ENCODE data around the gene OPCML.

OPCML gene

DNA sequence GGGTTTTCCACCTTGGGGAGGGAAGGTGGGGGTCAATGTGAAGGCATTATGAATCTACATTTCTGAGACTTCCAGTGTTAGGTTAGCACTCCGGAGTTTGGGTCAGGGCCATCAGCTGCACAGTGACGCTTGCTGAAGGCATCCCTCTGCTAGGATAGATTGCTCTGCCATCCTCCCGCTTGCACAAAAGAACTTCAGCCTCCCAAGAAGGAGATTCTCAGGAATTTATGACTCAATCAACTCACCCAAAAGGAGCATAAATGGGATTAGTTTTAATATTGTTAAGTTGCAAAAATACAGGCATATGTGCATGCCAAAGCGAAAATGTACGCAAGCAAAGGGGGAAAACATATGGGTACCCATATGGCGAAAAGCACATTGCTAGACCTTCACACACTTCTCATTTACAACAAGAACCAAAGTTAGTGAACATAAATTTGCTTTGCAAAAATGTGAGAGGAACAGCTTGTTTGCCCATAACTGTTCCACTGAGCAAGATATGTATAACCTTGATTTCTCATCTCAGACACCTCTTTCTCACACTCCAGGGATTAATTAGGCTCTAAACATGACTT lies 1013.0 kb downstream of the OPCML start:
- no peak for DNase-seq (ENCODE audit: extremely low spot score)
- ChIA-PET CTCF (interaction anchor here (1.3 to 1.6 kb wide), 2 partner anchors 11 to 14 kb away, joined by 3 to 4 read pairs; no protein-coding TSS in a partner anchor), POLR2A (no interaction called here)
- TF ChIP-seq CTCF (IDR thresholded peaks at IDR 0.05; ENCODE audit: control extremely low read depth, extremely low read depth, low read depth, missing control alignments) = no peak

DNA sequence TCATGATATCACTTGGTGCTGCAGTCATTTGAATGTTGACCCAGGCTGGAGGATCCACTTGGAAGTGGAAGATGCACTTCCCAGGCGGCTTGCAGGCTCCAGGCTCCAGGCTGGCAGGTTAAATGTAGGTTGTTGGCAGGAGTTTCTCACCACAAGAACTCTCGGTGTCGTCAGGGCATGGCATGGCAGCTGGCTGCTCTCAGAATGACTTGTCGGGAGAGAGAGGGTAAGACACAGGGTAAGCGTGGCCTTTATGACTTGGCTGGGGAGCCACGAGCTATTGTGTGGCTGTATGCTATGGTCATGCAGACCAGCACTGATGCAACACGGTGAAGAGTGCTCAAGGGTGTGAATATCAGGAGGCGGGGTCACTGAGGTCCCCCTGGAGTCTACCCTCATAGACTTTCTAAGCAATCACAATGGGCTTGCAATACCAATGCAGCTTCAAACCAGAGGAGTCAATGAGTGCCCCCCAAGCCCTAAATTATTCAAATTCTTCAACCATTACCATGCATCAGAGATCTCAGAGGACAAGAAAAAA lies 1027.7 kb downstream of the OPCML start:
- no peak for TF ChIP-seq CTCF (IDR thresholded peaks at IDR 0.05; ENCODE audit: control extremely low read depth, extremely low read depth, low read depth, missing control alignments)

DNA sequence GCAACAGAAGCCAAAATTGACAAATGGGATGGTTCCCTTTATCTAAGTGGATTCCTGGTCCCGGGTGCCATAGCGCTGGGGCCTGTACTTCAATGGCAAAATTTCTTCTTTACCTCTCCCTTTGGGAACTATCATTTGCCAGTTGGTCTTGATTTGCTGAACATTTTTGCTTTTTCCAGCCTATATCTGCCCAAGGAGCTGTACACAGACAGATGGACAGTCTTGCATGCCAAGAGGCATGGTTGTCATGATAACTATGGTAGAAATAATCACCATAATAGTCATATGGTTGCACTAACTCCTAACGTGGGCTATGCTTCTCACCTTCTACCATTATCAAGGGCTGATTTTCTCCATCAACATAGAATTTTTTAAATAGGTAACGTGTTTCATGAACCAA lies 1030.9 kb downstream of the OPCML start:
- TF ChIP-seq CTCF (IDR thresholded peaks at IDR 0.05; ENCODE audit: control extremely low read depth, extremely low read depth, low read depth, missing control alignments) = no peak
- POLR2A ChIA-PET = no interaction called here
- CTCF ChIA-PET = no interaction called here
- no peak for DNase-seq (ENCODE audit: extremely low spot score)

More for the DNA sequence above, 1027.7 kb downstream of the OPCML start:
- ChIA-PET CTCF (interaction anchor here (1.7 kb wide), 1 partner anchor 14 kb away, joined by 4 read pairs; no protein-coding TSS in a partner anchor), POLR2A (no interaction called here)
- DNase-seq (ENCODE audit: extremely low spot score) = no peak

DNA sequence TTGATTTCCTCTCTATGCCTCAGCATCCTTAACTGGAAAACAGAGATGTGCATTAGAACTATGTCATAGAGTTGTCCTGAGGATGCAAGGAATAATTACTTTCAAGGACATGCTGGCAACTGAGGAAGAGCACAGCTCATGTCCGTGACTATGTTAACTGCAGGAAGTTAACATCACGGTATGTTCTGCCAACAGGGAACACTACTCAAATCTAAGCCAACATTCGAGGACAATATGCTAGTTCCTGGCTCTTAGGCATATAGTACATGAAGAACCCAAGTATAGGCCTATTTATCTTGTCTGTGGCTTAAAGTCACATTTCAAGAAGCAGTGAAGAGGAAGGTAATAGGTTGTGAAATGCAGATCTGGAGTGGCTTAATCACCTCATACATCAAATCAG lies 1032.6 kb downstream of the OPCML start:
- DNase-seq (ENCODE audit: extremely low spot score) = no peak
- CTCF ChIA-PET = interaction anchor here (0.8 to 1.5 kb wide), 2 partner anchors 12 to 32 kb away, joined by 3 read pairs; no protein-coding TSS in a partner anchor
- TF ChIP-seq CTCF (IDR thresholded peaks at IDR 0.05; ENCODE audit: control extremely low read depth, extremely low read depth, low read depth, missing control alignments) = no peak
- POLR2A ChIA-PET = no interaction called here

DNA sequence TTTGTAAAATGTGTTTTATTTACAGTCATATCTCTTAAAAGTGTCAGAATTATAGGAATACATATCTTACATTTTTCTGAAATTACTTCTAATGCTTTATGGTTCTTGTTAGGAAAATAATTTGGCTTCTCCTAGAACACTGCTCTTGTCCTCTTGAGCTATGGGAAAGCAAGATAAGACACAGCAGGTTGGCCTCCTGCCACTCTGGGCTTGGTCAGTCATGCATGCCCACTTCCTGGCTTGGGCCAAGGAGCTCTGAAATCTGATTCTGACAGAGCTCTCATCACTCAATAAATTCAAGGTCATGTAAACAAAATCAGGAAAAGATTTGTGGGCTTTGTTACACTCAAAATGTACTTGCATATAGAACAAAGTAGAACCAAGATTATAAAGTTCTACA lies 1036.0 kb downstream of the OPCML start:
- DNase-seq (ENCODE audit: extremely low spot score) = no peak
- no peak for TF ChIP-seq CTCF (IDR thresholded peaks at IDR 0.05; ENCODE audit: control extremely low read depth, extremely low read depth, low read depth, missing control alignments)
- ChIA-PET CTCF (no interaction called here), POLR2A (no interaction called here)

DNA sequence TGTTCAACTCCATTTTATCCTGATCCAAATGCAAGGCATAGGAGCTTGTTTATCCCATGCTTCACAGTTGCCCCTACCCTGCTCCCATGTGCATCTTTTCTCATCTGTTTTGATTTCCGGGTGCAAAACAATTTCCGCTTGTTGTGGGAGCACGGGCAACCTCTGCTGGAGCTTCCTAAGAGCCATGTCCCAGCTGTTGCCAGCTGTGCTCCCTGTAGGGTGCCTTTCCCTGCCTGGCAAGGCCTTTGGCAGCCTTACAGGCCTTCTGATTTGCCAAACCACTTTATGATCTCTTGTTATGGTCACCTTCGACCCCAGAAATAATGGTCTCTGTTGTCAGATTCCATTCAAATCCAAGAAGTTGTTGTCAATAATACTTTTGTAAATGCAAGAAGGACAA lies 1038.5 kb downstream of the OPCML start:
- ChIA-PET POLR2A (no interaction called here), CTCF (no interaction called here)
- TF ChIP-seq CTCF (IDR thresholded peaks at IDR 0.05; ENCODE audit: control extremely low read depth, extremely low read depth, low read depth, missing control alignments) = no peak
- DNase-seq (ENCODE audit: extremely low spot score) = no peak
